ENCODE results near the gene PTGER3.

The PTGER3 gene

DNA sequence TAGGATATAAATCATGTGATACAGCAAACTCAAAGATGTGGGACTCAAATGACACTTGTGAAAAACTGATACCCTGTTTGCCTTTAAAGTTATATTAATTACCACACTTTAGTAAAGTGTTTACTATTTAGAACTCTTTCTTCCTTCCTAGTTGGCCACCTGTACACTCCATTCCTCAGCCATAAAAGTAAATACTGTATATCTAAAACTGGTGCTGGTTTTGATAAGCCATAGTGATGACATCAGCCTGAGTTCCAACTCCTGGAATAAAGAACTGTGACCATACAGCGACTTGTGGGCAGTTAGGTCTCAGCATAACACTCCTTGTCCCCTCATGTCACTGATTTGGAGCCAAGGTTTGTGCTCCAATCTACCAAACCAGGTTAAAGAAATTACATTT lies 2.8 kb downstream of the PTGER3 start:
- ChIA-PET CTCF (no interaction called here), POLR2A (no interaction called here)
- no peak for DNase-seq (ENCODE audit: extremely low spot score)
- TF ChIP-seq SUZ12 (IDR thresholded peaks at IDR 0.05) (no peak), HDGF (IDR thresholded peaks at IDR 0.05; ENCODE audit: borderline replicate concordance) (no peak), FOXA1 (IDR thresholded peaks at IDR 0.05) (no peak), BHLHE40 (IDR thresholded peaks at IDR 0.05; ENCODE audit: borderline replicate concordance) (no peak)

DNA sequence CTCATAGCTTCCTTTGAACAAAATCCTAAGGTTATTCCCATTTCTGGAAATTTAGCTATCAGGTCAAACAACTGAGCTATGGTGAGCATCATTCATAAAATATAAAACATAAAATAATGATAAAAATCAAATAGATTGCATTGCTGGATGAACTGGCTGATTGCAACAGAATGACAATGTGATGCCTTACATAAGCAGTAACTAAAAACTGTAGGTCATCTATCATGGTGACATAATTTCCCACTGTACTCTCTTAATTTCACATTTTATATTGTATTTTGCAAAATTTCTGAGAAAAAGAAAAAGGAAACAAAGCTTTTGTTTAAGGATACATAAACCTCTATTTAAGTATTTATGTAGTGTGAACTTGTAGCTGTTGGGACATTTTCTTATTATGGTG lies 4.6 kb downstream of the PTGER3 start:
- TF ChIP-seq ZNF384 (IDR thresholded peaks at IDR 0.05) (no peak), HDGF (IDR thresholded peaks at IDR 0.05; ENCODE audit: borderline replicate concordance) (no peak), SUZ12 (IDR thresholded peaks at IDR 0.05) (no peak), SP1 (IDR thresholded peaks at IDR 0.05) (no peak), L3MBTL2 (conservative IDR thresholded peaks at IDR 0.05) (no peak), FOXK2 (IDR thresholded peaks at IDR 0.05) (no peak), TARDBP (IDR thresholded peaks at IDR 0.05) (no peak), LEF1 (IDR thresholded peaks at IDR 0.05; ENCODE audit: borderline replicate concordance) (no peak), ARNT (IDR thresholded peaks at IDR 0.05) (no peak), CTBP1 (IDR thresholded peaks at IDR 0.05; ENCODE audit: borderline replicate concordance) (no peak), NFRKB (IDR thresholded peaks at IDR 0.05) (no peak), FOXA1 (IDR thresholded peaks at IDR 0.05) (no peak), BHLHE40 (IDR thresholded peaks at IDR 0.05; ENCODE audit: borderline replicate concordance) (no peak), ELF4 (IDR thresholded peaks at IDR 0.05) (no peak)
- TF ChIP-seq, protein P1, sequence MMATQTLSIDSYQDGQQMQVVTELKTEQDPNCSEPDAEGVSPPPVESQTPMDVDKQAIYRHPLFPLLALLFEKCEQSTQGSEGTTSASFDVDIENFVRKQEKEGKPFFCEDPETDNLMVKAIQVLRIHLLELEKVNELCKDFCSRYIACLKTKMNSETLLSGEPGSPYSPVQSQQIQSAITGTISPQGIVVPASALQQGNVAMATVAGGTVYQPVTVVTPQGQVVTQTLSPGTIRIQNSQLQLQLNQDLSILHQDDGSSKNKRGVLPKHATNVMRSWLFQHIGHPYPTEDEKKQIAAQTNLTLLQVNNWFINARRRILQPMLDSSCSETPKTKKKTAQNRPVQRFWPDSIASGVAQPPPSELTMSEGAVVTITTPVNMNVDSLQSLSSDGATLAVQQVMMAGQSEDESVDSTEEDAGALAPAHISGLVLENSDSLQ (IDR thresholded peaks at IDR 0.05) = no peak
- ChIA-PET CTCF (interaction anchor here (0.5 kb wide), 1 partner anchor 508 kb away, joined by 3 read pairs; no protein-coding TSS in a partner anchor), POLR2A (no interaction called here)
- DNase-seq (ENCODE audit: extremely low spot score) = no peak

DNA sequence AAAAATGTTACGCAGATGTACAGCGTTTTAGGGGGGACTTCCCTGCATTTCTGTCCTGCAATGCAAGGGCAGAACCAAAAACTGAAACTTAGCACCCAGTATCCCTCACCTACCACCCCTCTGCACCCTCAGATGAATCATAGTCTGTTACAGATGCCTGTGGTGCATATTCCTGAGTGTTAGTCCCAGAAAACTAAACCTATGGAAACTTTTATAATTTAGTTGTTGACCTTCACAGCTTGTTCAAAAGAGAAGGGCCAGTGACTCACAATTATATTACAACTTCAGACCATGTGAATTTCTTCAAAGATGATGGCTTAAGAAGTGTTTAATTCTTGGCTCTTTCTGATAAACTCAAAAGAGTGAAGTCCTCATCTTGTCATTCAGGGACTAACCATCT lies 5.8 kb downstream of the PTGER3 start:
- POLR2A ChIA-PET = no interaction called here
- TF ChIP-seq FOXK2 (IDR thresholded peaks at IDR 0.05) (no peak), SUZ12 (IDR thresholded peaks at IDR 0.05) (no peak), NFRKB (IDR thresholded peaks at IDR 0.05) (no peak), ARNT (IDR thresholded peaks at IDR 0.05) (no peak), BHLHE40 (IDR thresholded peaks at IDR 0.05; ENCODE audit: borderline replicate concordance) (no peak), FOXA1 (IDR thresholded peaks at IDR 0.05) (no peak), HDGF (IDR thresholded peaks at IDR 0.05; ENCODE audit: borderline replicate concordance) (no peak), LEF1 (IDR thresholded peaks at IDR 0.05; ENCODE audit: borderline replicate concordance) (no peak), ELF4 (IDR thresholded peaks at IDR 0.05) (no peak), SP1 (IDR thresholded peaks at IDR 0.05) (no peak), FOXM1 (IDR thresholded peaks at IDR 0.05; ENCODE audit: borderline replicate concordance) (no peak), TARDBP (IDR thresholded peaks at IDR 0.05) (no peak), ZNF384 (IDR thresholded peaks at IDR 0.05) (no peak), CTBP1 (IDR thresholded peaks at IDR 0.05; ENCODE audit: borderline replicate concordance) (no peak)
- TF ChIP-seq, protein P1 (IDR thresholded peaks at IDR 0.05) = no peak
- CTCF ChIA-PET = no interaction called here
- no peak for DNase-seq (ENCODE audit: extremely low spot score)

DNA sequence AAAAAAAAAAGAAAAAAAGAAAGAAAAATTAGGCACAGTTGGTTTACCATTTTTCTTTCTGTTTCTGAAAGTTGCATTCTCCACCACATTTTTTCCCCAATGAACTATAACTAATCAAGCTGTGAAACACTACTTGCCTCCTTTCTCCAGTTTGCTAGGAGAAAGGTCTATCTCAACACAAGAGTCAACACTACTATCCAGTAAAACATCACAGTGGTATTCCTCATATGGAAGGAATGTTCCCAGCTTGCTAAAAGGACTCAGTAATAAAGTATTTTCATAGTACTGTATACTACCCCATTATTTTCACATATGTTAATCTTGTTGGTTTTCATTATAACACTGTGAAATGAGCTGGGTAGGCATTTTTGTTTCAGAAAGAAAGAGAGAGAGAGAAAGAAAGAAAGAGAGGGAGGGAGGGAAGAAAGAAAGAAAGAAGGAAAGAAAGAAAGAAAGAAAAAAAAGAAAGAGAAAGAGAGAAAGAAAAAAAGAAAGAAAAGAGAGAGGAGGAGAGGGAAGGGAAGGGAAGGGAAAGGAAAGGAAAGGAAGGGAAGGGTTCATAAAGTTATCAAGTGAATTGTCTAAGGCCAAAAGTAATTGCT lies 7.9 kb downstream of the PTGER3 start:
- TF ChIP-seq FOXK2 (IDR thresholded peaks at IDR 0.05) = no peak
- no peak for TF ChIP-seq ZNF384 (IDR thresholded peaks at IDR 0.05)
- no peak for TF ChIP-seq CTBP1 (IDR thresholded peaks at IDR 0.05; ENCODE audit: borderline replicate concordance)
- no peak for TF ChIP-seq NFRKB (IDR thresholded peaks at IDR 0.05)
- no peak for TF ChIP-seq ELF4 (IDR thresholded peaks at IDR 0.05)
- no peak for TF ChIP-seq FOXA1 (IDR thresholded peaks at IDR 0.05)
- no peak for TF ChIP-seq FOXM1 (IDR thresholded peaks at IDR 0.05; ENCODE audit: borderline replicate concordance)
- TF ChIP-seq SP1 (IDR thresholded peaks at IDR 0.05) = no peak
- no peak for TF ChIP-seq L3MBTL2 (conservative IDR thresholded peaks at IDR 0.05)
- no peak for TF ChIP-seq HDGF (IDR thresholded peaks at IDR 0.05; ENCODE audit: borderline replicate concordance)
- TF ChIP-seq LEF1 (IDR thresholded peaks at IDR 0.05; ENCODE audit: borderline replicate concordance) = no peak
- no peak for TF ChIP-seq TARDBP (IDR thresholded peaks at IDR 0.05)
- DNase-seq (ENCODE audit: extremely low spot score) = no peak
- ChIA-PET POLR2A (no interaction called here), CTCF (no interaction called here)

DNA sequence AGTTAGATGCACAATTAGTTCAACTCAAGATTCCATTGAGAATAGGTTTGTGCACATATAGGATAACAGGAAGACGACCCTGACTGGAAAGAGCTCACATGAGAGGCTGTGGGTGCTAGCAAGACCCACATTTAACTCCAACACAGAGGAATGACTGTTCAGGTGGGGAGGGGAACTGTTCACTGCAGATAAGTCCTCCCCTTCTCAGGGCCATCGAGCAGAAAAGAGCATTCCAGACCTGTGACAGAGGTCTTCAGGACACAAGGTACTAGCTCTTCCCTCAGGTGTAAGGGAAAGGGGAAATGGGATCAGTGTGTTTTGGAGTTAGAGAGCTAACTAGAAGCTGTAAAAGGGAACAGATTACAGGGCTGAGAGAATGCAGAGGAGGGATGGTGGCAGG lies 8.7 kb downstream of the PTGER3 start:
- no peak for TF ChIP-seq ARNT (IDR thresholded peaks at IDR 0.05)
- TF ChIP-seq, protein P1 (IDR thresholded peaks at IDR 0.05) = no peak
- TF ChIP-seq TARDBP (IDR thresholded peaks at IDR 0.05) = no peak
- no peak for TF ChIP-seq SP1 (IDR thresholded peaks at IDR 0.05)
- no peak for TF ChIP-seq HDGF (IDR thresholded peaks at IDR 0.05; ENCODE audit: borderline replicate concordance)
- TF ChIP-seq FOXM1 (IDR thresholded peaks at IDR 0.05; ENCODE audit: borderline replicate concordance) = no peak
- no peak for TF ChIP-seq BHLHE40 (IDR thresholded peaks at IDR 0.05; ENCODE audit: borderline replicate concordance)
- no peak for TF ChIP-seq ZNF384 (IDR thresholded peaks at IDR 0.05)
- no peak for TF ChIP-seq SUZ12 (IDR thresholded peaks at IDR 0.05)
- TF ChIP-seq LEF1 (IDR thresholded peaks at IDR 0.05; ENCODE audit: borderline replicate concordance) = no peak
- TF ChIP-seq FOXA1 (IDR thresholded peaks at IDR 0.05) = no peak
- no peak for TF ChIP-seq CTBP1 (IDR thresholded peaks at IDR 0.05; ENCODE audit: borderline replicate concordance)
- no peak for TF ChIP-seq L3MBTL2 (conservative IDR thresholded peaks at IDR 0.05)
- TF ChIP-seq ELF4 (IDR thresholded peaks at IDR 0.05) = no peak
- no peak for TF ChIP-seq FOXK2 (IDR thresholded peaks at IDR 0.05)
- no peak for TF ChIP-seq NFRKB (IDR thresholded peaks at IDR 0.05)
- DNase-seq (ENCODE audit: extremely low spot score) = no peak
- CTCF ChIA-PET = no interaction called here
- POLR2A ChIA-PET = no interaction called here
